SK-N-SH (cell line): ENCODE measurements around the gene PSMA3. TPM values are rescaled to one million over a fixed set of nuclear protein-coding genes. Genes with fewer than 3 reads are reported as not detected.

Source experiments
- CTCF ChIA-PET: fragments of 300-600, 350-600 bp; formaldehyde crosslinking; extraction: SDS; loops from one replicate; lab custom pipeline; 2021; lab: Yijun Ruan, JAX
- POLR2A ChIA-PET: fragments of 350-600 bp; sonication (Branson Sonifier 250); formaldehyde crosslinking; extraction: SDS; loops from one replicate; lab custom pipeline; 2020; ENCODE audit warnings: antibody characterized with exemption, inconsistent platforms; lab: Yijun Ruan, JAX
- DNase-seq: peaks from one replicate; pipeline ENCODE4 v3.0.0; 2012
- H2AFZ ChIP-seq: fragments of 200-600 bp; sonication (generic); 2 replicates; pipeline ENCODE4 v1.8.1; 2016; ENCODE audit warnings: antibody characterized with exemption, mild to moderate bottlenecking, low read depth
- H3F3A ChIP-seq: fragments of 200-600 bp; sonication (generic); replicated peaks from 2 replicates; pipeline ENCODE3; 2016; ENCODE audit warnings: antibody characterized with exemption, mild to moderate bottlenecking; ENCODE audit not compliant: insufficient read depth
- H3K27ac ChIP-seq, 2 experiments: fragments of 200-500 bp in 1 of 2; fragments of 200-600 bp in 1 of 2; sonication (Bioruptor generic) in 1 of 2; sonication (generic), shearing (Covaris generic) in 1 of 2; 2 replicates each; pipeline versions ENCODE4 v1.5.1 to v1.6.1; 2014 to 2016; ENCODE audit warnings: low read depth in 2 of 2, inconsistent platforms in 1 of 2, low read length in 1 of 2, mild to moderate bottlenecking in 1 of 2, mixed read lengths in 1 of 2
- H3K27me3 ChIP-seq: fragments of 200-600 bp; sonication (generic), shearing (Covaris generic); 2 replicates; pipeline ENCODE4 v1.6.1; 2016; ENCODE audit warnings: mixed run types; ENCODE audit not compliant: insufficient read depth
- H3K36me3 ChIP-seq, 2 experiments: fragments of 200-500 bp in 1 of 2; fragments of 200-600 bp in 1 of 2; sonication (Bioruptor generic) in 1 of 2; sonication (generic) in 1 of 2; replicated peaks in 1 of 2; 2 replicates each; pipeline versions ENCODE3 to v1.5.1; 2014 to 2016; ENCODE audit warnings: low read length in 1 of 2, mild to moderate bottlenecking in 1 of 2; ENCODE audit not compliant: insufficient read depth in 2 of 2, control insufficient read depth in 1 of 2
- H3K4me1 ChIP-seq, 2 experiments: fragments of 200-500 bp in 1 of 2; fragments of 200-600 bp in 1 of 2; sonication (Bioruptor generic) in 1 of 2; sonication (generic), shearing (Covaris generic) in 1 of 2; 2 replicates each; pipeline versions ENCODE4 v1.5.1 to v1.6.1; 2014 to 2016; ENCODE audit warnings: low read depth in 1 of 2, low read length in 1 of 2, mixed run types in 1 of 2; ENCODE audit not compliant: insufficient read depth in 2 of 2, control insufficient read depth in 1 of 2
- H3K4me2 ChIP-seq: fragments of 200-600 bp; sonication (generic), shearing (Covaris generic); 2 replicates; pipeline ENCODE4 v1.6.1; 2017; ENCODE audit warnings: mixed run types
- H3K4me3 ChIP-seq, 2 experiments: fragments of 200-500 bp in 1 of 2; fragments of 200-600 bp in 1 of 2; sonication (Bioruptor generic) in 1 of 2; sonication (generic), shearing (Covaris generic) in 1 of 2; 2 replicates each; pipeline versions ENCODE4 v1.5.1 to v1.8.1; 2014 to 2016; ENCODE audit warnings: low read depth in 2 of 2, inconsistent platforms in 1 of 2, low read length in 1 of 2, mild to moderate bottlenecking in 1 of 2, mixed read lengths in 1 of 2, moderate library complexity in 1 of 2
- H3K79me2 ChIP-seq: fragments of 200-600 bp; sonication (generic); 2 replicates; pipeline ENCODE4 v1.8.1; 2017; ENCODE audit warnings: mild to moderate bottlenecking; ENCODE audit not compliant: insufficient read depth
- H3K9ac ChIP-seq: fragments of 200-600 bp; sonication (generic); 2 replicates; pipeline ENCODE4 v1.6.1; 2017; ENCODE audit warnings: mixed run types
- H3K9me2 ChIP-seq: fragments of 200-600 bp; sonication (generic); 2 replicates; pipeline ENCODE4 v1.6.1; 2017; ENCODE audit warnings: mixed run types
- H3K9me3 ChIP-seq: fragments of 200-600 bp; sonication (generic); 2 replicates; pipeline ENCODE4 v1.6.1; 2017; ENCODE audit warnings: mixed run types, mild to moderate bottlenecking, moderate library complexity
- H4K20me1 ChIP-seq: fragments of 200-600 bp; sonication (generic); 2 replicates; pipeline ENCODE4 v1.6.1; 2017; ENCODE audit warnings: mild to moderate bottlenecking, mixed run types; ENCODE audit not compliant: insufficient read depth
- ELF1 ChIP-seq: IDR thresholded peaks from 2 replicates; pipeline ENCODE4 v1.4.0; 2012
- FOXJ3 ChIP-seq: sonication (generic); formaldehyde crosslinking; IDR thresholded peaks from 2 replicates; pipeline ENCODE4 v1.5.1; 2020; ENCODE audit warnings: mild to moderate bottlenecking, missing genetic modification reagents
- YY1 ChIP-seq: IDR thresholded peaks from 2 replicates; pipeline ENCODE4 v1.4.0; 2012; ENCODE audit warnings: low read depth, mild to moderate bottlenecking
- WGBS: methylation state at CpG from one replicate; pipeline ENCODE4 v1.1.6; 2017; ENCODE audit warnings: low lambda C conversion rate; 5-methylcytosine and 5-hydroxymethylcytosine counted together
- polyA plus RNA-seq, 3 experiments: library from polyadenylated mRNA; depleted of rRNA; stranded (reverse); fragments of >200 nt; gene quantifications; 2 replicates each; pipeline ENCODE4 v1.2.3, GENCODE V29; 2012
- small RNA-seq, 7 experiments: library from RNA; depleted of rRNA; stranded (forward); fragments of <200 nt; gene quantifications; one replicate each; pipeline ENCODE3, GENCODE V24; 2012

The PSMA3 gene
- polyA plus RNA-seq, 1 of the 3 experiments (the other 2 are of a cell fraction), result 203 TPM

DNA sequence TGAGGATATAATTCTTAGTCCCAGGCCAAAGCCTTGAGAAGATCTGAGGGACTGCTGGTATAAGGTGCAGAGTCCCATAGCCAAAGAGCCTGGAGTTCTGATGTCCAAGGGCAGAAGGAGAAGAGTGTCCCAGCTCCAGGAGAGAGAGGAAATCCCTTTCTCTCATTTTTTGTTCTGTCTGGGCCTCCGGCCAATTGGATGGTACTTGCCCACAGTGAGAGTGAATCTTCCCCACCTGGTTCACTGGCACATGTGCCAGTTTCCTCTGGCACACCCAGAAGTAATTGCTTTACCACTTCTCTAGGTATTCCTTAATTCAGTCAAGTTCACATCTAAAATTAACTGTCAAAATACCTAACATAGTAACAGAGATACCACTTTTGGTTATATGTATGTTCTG lies 69.1 kb downstream of the PSMA3 start:
- CTCF ChIA-PET, result interaction anchor here (1.0 kb wide), 1 partner anchor 16 kb away, joined by 3 read pairs; no protein-coding TSS in a partner anchor
- no peaks in the 10 kb centered on the region for H3K9me3 ChIP-seq

DNA sequence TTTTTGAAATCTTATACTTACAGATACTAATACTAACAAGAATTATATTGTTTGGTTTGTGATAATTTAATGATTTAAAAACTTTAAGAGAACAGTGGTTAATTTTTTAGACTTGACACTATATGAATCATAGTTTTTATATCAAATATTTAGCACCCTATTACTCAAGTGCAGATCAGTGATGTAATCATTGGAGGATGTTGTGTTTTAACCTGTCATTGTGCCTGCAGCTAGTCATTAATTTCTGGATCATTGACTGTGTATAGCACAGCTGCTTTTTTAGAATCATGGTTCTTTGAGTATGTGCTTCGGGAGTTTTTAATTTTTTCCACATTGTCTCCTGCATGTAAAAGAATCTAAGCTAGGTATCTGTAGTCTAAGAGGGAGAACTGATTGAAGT lies 71.0 kb downstream of the PSMA3 start:
- H3K36me3 ChIP-seq, result peaks cover 26 to 33% of the 10 kb centered on the region in 2 experiments
- no peak overlapping the region for H2AFZ ChIP-seq
- H3K4me3 ChIP-seq, result no peak overlapping the region
- H3K9me2 ChIP-seq, result no peaks in the 10 kb centered on the region
- no peak for DNase-seq
- H3K9ac ChIP-seq, result no peak overlapping the region
- no peaks in the 10 kb centered on the region for H3K27me3 ChIP-seq
- no peak for TF ChIP-seq ELF1
- TF ChIP-seq YY1, result no peak
- TF ChIP-seq, all 33 proteins: peak for 0
- no peak overlapping the region for H3K27ac ChIP-seq
- no peaks in the 10 kb centered on the region for H4K20me1 ChIP-seq
- peaks cover 14% of the 10 kb centered on the region; the same call in 1 of the 2 replicates for H3K79me2 ChIP-seq
- H3K9me3 ChIP-seq, result no peaks in the 10 kb centered on the region
- 85% methylated on average over 1 of the region's 1 CpG for WGBS
- H3K4me2 ChIP-seq, result no peak overlapping the region
- peaks cover 16% of the 10 kb centered on the region for H3F3A ChIP-seq
- ChIA-PET POLR2A (no interaction called here), CTCF (no interaction called here)
- H3K4me1 ChIP-seq, result no peaks in the 10 kb centered on the region; a peak in 2 of 4 replicates

More for the DNA sequence above, 69.1 kb downstream of the PSMA3 start:
- H3K79me2 ChIP-seq, result peaks cover 14% of the 10 kb centered on the region; the same call in 1 of the 2 replicates
- TF ChIP-seq FOXJ3 (CRISPR knock-in tag), result no peak
- WGBS, result 86% methylated on average over 1 of the region's 1 CpG
- H3K27ac ChIP-seq, result no peak overlapping the region
- no peaks in the 10 kb centered on the region; a peak in 2 of 4 replicates for H3K4me1 ChIP-seq
- no peaks in the 10 kb centered on the region for H4K20me1 ChIP-seq
- DNase-seq, result no peak
- H3F3A ChIP-seq, result peaks cover 16% of the 10 kb centered on the region
- peaks cover 23 to 28% of the 10 kb centered on the region in 2 experiments for H3K36me3 ChIP-seq
- no peak overlapping the region for H3K4me2 ChIP-seq
- no peak overlapping the region for H2AFZ ChIP-seq
- POLR2A ChIA-PET, result no interaction called here
- H3K9ac ChIP-seq, result no peak overlapping the region
- H3K4me3 ChIP-seq, result no peak overlapping the region
- H3K27me3 ChIP-seq, result no peaks in the 10 kb centered on the region
- no peaks in the 10 kb centered on the region for H3K9me2 ChIP-seq

Small RNA genes lying within 50 kb of the gene (small RNA-seq; reads per million reads assigned to genes)
- 0 reads per million in 7 experiments for gene RNU6-341P

Other genes starting within 250 kb of the PSMA3 start
- 0.31 and 0.39 TPM in 2 replicates for gene ARMH4, start 92.6 kb upstream of the PSMA3 start, polyA plus RNA-seq (2012; rRNA removed)
- gene ACTR10, start 44.7 kb upstream of the PSMA3 start, polyA plus RNA-seq (2012; rRNA removed), result 32.9 and 54.2 TPM in 2 replicates
- gene ARID4A, start 53.7 kb downstream of the PSMA3 start, polyA plus RNA-seq (2012; rRNA removed), result 4.6 and 5.6 TPM in 2 replicates
- gene TOMM20L, start 151.1 kb downstream of the PSMA3 start, polyA plus RNA-seq (2012; rRNA removed), result not detected in 2 replicates
- 17.9 and 20.3 TPM in 2 replicates for gene TIMM9, start 182.7 kb downstream of the PSMA3 start, polyA plus RNA-seq (2012; rRNA removed)
- 7.5 and 9.2 TPM in 2 replicates for gene KIAA0586, start 182.9 kb downstream of the PSMA3 start, polyA plus RNA-seq (2012; rRNA removed)